Mesendoderm (in vitro differentiated cells): Measurements from ENCODE around the gene HIP1.
"Not testable (repeated sequence)": the region's sequence is repeated elsewhere in the genome, so short reads cannot be mapped to it uniquely, and the experiment has no call there.

Experiments
- DNase-seq: peaks from one replicate; pipeline ENCODE4 v3.0.0; 2013
- H2AK5ac ChIP-seq: 2 replicates; pipeline ENCODE4 v1.6.1; 2013; ENCODE audit warnings: low read length, inconsistent platforms
- H2BK120ac ChIP-seq: 2 replicates; pipeline ENCODE4 v1.6.1; 2013; ENCODE audit warnings: low read depth, mild to moderate bottlenecking, low read length, moderate library complexity, mixed read lengths
- H2BK15ac ChIP-seq: replicated peaks from 2 replicates; pipeline ENCODE4 v1.6.1; 2013; ENCODE audit warnings: low read depth, mild to moderate bottlenecking, moderate library complexity
- H2BK5ac ChIP-seq: 2 replicates; pipeline ENCODE4 v1.6.1; 2013; ENCODE audit warnings: low read length, inconsistent platforms
- H3K18ac ChIP-seq: 2 replicates; pipeline ENCODE4 v1.6.1; 2013; ENCODE audit warnings: mild to moderate bottlenecking, low read length, mixed read lengths
- H3K23ac ChIP-seq: one replicate; pipeline ENCODE4 v1.6.1; 2013; ENCODE audit warnings: low read length
- H3K27ac ChIP-seq: 2 replicates; pipeline ENCODE4 v1.5.1; 2013; ENCODE audit warnings: low read depth, mild to moderate bottlenecking, inconsistent platforms, low read length, moderate library complexity
- H3K27me3 ChIP-seq: 2 replicates; pipeline ENCODE4 v1.6.1; 2013; ENCODE audit warnings: low read length, control low read depth, mild to moderate bottlenecking, inconsistent platforms; ENCODE audit not compliant: insufficient read depth, poor library complexity
- H3K36me3 ChIP-seq: 2 replicates; pipeline ENCODE4 v1.6.1; 2013; ENCODE audit warnings: low read length, inconsistent platforms; ENCODE audit not compliant: control insufficient read depth, insufficient read depth
- H3K4ac ChIP-seq: one replicate; pipeline ENCODE4 v1.6.1; 2013; ENCODE audit warnings: low read depth, mild to moderate bottlenecking, low read length, moderate library complexity
- H3K4me1 ChIP-seq: 2 replicates; pipeline ENCODE4 v1.6.1; 2013; ENCODE audit warnings: low read depth, low read length, inconsistent platforms; ENCODE audit not compliant: control insufficient read depth
- H3K4me2 ChIP-seq: 2 replicates; pipeline ENCODE4 v1.6.1; 2013; ENCODE audit warnings: low read length
- H3K4me3 ChIP-seq: 2 replicates; pipeline ENCODE4 v1.5.1; 2013; ENCODE audit warnings: mild to moderate bottlenecking, low read length
- H3K56ac ChIP-seq: one replicate; pipeline ENCODE4 v1.6.1; 2013; ENCODE audit warnings: low read length
- H3K79me1 ChIP-seq: 2 replicates; pipeline ENCODE4 v1.6.1; 2013; ENCODE audit warnings: low read length, inconsistent platforms
- H3K79me2 ChIP-seq: 2 replicates; pipeline ENCODE4 v1.6.1; 2013; ENCODE audit warnings: mild to moderate bottlenecking, low read length; ENCODE audit not compliant: control insufficient read depth, insufficient read depth
- H3K9ac ChIP-seq: 2 replicates; pipeline ENCODE4 v1.6.1; 2013; ENCODE audit warnings: low read length, inconsistent platforms
- H4K5ac ChIP-seq: one replicate; pipeline ENCODE4 v1.6.1; 2013; ENCODE audit warnings: low read length
- H4K8ac ChIP-seq: one replicate; pipeline ENCODE4 v1.6.1; 2013; ENCODE audit warnings: low read depth, mild to moderate bottlenecking, control low read depth, low read length, moderate library complexity
- WGBS: extraction: QIAGEN DNeasy Blood & Tissue Kit; methylation state at CpG from one replicate; pipeline ENCODE4 v1.1.7; 2013; ENCODE audit warnings: low lambda C conversion rate, missing lambda C conversion rate; ENCODE audit not compliant: insufficient coverage; ENCODE audit errors: extremely low coverage; 5-methylcytosine and 5-hydroxymethylcytosine counted together

The HIP1 gene

DNA sequence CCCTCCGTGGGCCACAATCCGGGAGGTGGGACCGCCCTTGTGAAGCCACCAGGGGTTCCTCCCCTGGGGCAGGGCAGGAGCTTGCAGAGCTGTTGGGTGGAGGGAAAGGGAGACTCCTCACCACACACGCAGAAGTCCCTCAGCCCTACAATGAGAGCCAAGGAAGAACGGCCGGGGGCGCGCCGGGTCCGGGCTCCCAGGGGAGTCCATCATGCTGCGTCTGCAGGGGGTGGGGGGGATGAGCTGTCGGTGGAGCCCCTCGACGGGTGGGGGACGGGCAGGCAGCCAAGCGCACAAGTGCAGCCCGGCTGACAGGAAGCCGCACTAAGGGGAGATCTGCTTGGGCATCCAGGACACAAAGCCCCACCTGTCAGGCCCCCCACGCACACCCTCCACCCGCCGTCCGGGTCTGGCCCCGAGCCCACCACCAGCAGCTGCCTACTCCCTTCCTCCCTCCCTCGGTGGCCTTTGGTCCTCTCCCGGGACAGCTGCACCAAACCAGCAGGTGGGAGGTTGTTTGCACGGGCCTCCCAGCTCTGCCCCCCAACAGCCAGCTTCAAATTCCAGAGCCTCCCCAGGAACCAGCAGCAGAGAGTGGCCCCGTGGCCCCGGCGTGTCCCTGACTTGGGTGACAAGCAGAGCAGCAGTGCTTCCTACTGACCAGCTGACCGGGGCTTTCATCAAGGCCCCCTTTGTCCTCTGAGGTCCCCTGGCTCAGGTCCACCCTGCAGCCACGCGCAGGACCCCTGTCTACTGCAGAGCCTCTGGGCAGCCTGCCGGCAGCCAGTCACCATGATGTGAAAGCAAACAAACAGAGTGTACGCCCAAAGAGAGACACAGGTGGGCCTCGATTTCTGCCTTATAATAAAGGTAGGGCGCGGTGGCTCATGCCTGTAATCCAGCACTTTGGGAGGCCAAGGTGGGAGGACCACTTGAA, 50.3 kb downstream of the HIP1 start:
- DNase-seq, result no peak
- Histone ChIP-seq H3K79me2 (no peaks in the 10 kb centered on the region), H2BK5ac (no peak overlapping the region), H3K4me3 (no peak overlapping the region), H3K79me1 (no peaks in the 10 kb centered on the region), H2BK15ac (no peak overlapping the region), H3K56ac (no peak overlapping the region), H2AK5ac (no peak overlapping the region), H3K4ac (no peak overlapping the region), H3K18ac (no peak overlapping the region), H3K4me1 (no peaks in the 10 kb centered on the region), H3K27ac (no peak overlapping the region), H3K23ac (no peak overlapping the region), H3K9ac (no peak overlapping the region), H4K8ac (no peak overlapping the region), H4K5ac (no peak overlapping the region), H3K36me3 (no peaks in the 10 kb centered on the region), H3K4me2 (no peak overlapping the region), H2BK120ac (no peak overlapping the region), H3K27me3 (no peaks in the 10 kb centered on the region)
- WGBS, result no CpG with 5 or more reads among the region's 37 CpGs

DNA sequence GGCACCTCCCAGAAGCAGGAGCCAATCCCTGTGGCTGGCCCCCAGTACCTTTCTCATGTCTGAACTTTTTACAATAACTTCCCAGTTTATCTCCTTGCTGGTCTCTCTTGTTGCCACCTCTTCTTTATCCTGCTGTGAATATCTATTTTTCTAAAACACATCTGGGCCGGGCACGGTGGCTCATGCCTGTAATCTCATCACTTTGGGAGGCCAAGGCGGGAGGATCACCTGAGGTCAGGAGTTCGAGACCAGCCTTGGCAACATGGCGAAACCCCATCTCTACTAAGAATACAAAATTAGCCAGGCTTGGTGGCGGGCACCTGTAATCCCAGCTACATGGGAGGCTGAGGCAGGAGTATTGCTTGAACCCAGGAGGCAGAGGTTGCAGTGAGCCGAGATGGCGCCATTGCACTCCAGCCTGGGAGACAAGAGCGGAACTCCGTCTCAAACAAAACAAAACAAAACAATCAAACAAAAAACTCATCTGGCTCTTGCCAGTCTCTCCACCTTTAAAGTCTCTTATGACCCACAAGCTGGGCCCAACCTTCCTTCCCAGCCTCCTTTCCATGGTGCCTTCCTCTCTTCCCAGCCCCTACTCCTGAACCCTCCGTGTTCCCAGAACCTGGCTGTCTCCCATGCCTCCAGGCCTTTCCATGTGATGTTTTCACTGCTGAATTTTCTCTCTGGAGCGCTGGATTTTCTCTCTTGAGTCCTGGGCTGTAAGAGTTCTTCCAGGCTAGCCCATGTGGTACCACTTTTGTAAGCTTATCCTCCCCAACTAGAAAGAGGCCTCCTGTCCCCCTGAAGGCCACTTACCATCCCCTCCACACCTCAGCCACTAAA, 51.3 kb downstream of the HIP1 start:
- Histone ChIP-seq H4K8ac (no peak overlapping the region), H4K5ac (no peak overlapping the region), H3K79me1 (no peaks in the 10 kb centered on the region), H3K4me3 (no peak overlapping the region), H3K23ac (no peak overlapping the region), H3K9ac (no peak overlapping the region), H3K27me3 (no peaks in the 10 kb centered on the region), H3K79me2 (no peaks in the 10 kb centered on the region), H3K4me2 (no peak overlapping the region), H3K36me3 (no peaks in the 10 kb centered on the region), H2AK5ac (no peak overlapping the region), H2BK15ac (no peak overlapping the region), H3K4me1 (no peaks in the 10 kb centered on the region), H3K56ac (no peak overlapping the region), H3K27ac (no peak overlapping the region), H2BK120ac (no peak overlapping the region), H2BK5ac (no peak overlapping the region), H3K4ac (no peak overlapping the region), H3K18ac (no peak overlapping the region)
- DNase-seq, result no peak
- no CpG with 5 or more reads among the region's 12 CpGs for WGBS

DNA sequence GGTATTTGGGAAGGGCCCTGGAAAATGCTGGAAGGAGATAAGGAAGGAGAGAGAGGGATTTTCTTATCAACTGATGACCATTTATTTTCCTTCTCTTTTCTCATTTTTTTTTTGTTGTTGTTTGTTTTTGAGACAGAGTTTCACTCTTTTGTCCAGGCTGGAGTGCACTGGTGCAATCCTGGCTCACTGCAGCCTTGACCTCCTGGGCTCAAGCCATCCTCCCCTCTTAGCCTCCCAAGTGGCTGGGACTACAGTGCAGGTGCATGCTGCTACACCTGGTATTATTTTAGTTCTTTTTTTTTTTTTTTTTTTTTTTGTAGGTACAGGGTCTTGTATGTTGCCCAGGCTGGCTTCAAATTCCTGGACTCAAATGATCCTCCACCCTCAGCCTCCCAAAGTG, 52.2 kb downstream of the HIP1 start:
- Histone ChIP-seq H3K79me1 (no peaks in the 10 kb centered on the region), H3K56ac (no peak overlapping the region), H2BK5ac (no peak overlapping the region), H2BK120ac (no peak overlapping the region), H3K27ac (no peak overlapping the region), H3K79me2 (no peaks in the 10 kb centered on the region), H3K4ac (no peak overlapping the region), H3K36me3 (no peaks in the 10 kb centered on the region), H3K18ac (no peak overlapping the region), H4K8ac (no peak overlapping the region), H3K9ac (no peak overlapping the region), H4K5ac (no peak overlapping the region), H3K4me3 (no peak overlapping the region), H3K27me3 (no peaks in the 10 kb centered on the region), H3K4me2 (no peak overlapping the region), H2BK15ac (no peak overlapping the region), H3K23ac (no peak overlapping the region), H2AK5ac (no peak overlapping the region), H3K4me1 (no peaks in the 10 kb centered on the region)
- DNase-seq, result no peak

DNA sequence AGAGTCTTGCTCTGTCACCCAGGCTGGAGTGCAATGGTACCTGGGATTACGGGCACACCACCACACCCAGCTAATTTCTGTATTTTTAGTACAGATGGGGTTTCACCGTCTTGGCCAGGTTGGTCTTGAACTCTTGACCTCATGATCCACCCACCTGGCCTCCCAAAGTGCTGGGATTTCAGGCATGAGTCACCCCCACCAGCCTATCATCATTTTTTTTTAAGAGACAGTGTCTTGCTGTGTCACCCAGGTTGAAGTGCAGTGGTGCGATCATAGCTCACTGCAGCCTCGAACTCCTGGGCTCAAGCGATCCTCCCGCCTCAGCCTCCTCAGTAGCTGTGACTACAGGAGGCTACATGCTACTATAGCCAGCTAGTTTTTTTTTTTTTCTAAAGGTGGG, 56.7 kb downstream of the HIP1 start:
- not testable (repeated sequence) for H3K27me3 ChIP-seq, H3K4me1 ChIP-seq, H3K18ac ChIP-seq, DNase-seq, H2BK5ac ChIP-seq, H3K4me3 ChIP-seq, H3K79me2 ChIP-seq, H3K9ac ChIP-seq, H3K56ac ChIP-seq, H4K5ac ChIP-seq, H3K4me2 ChIP-seq, H3K23ac ChIP-seq, H3K36me3 ChIP-seq, H2BK120ac ChIP-seq, H3K27ac ChIP-seq, H4K8ac ChIP-seq, H2BK15ac ChIP-seq, H3K4ac ChIP-seq, H3K79me1 ChIP-seq, H2AK5ac ChIP-seq
- no CpG with 5 or more reads among the region's 6 CpGs for WGBS

DNA sequence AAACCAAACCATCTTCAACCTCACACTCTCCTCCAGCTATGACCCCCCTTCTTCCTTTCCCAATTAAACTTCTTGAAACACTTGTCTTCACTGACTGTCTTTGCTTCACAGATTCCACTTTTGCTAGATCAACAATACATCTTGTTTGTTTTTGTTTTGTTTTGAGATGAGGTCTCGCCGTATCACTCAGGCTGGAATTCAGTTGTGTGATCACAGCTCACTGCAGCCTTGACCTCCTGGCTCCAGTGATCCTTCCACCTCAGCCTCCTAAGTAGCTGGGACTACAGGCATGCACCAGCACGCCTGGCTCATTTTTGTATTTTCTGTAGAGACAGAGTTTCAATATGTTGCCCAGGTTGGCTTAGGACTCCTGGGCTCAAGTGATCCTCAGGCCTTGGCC, 59.7 kb downstream of the HIP1 start:
- no peak overlapping the region for H3K56ac ChIP-seq

More for the DNA sequence above, 59.7 kb downstream of the HIP1 start:
- no peaks in the 10 kb centered on the region for H3K79me2 ChIP-seq
- no peaks in the 10 kb centered on the region for H3K4me1 ChIP-seq
- no peak overlapping the region for H3K23ac ChIP-seq
- WGBS, result no CpG with 5 or more reads among the region's 3 CpGs
- no peak overlapping the region for H3K4me2 ChIP-seq
- no peak overlapping the region for H2BK120ac ChIP-seq
- H2BK15ac ChIP-seq, result no peak overlapping the region
- H3K9ac ChIP-seq, result no peak overlapping the region
- no peak overlapping the region for H3K18ac ChIP-seq
- no peak for DNase-seq
- H2BK5ac ChIP-seq, result no peak overlapping the region
- no peak overlapping the region for H3K4me3 ChIP-seq
- no peak overlapping the region for H2AK5ac ChIP-seq
- no peak overlapping the region for H4K8ac ChIP-seq
- H3K27ac ChIP-seq, result no peak overlapping the region
- no peaks in the 10 kb centered on the region for H3K27me3 ChIP-seq
- no peak overlapping the region for H3K4ac ChIP-seq
- no peak overlapping the region for H4K5ac ChIP-seq
- H3K36me3 ChIP-seq, result no peaks in the 10 kb centered on the region
- H3K79me1 ChIP-seq, result no peaks in the 10 kb centered on the region
